GM21737 (cell line): ENCODE data around the gene SEC31B.

Experiments used
- ATAC-seq: cut with Tn5 transposase; IDR thresholded peaks from one replicate; pipeline ENCODE4 v1.9.1; 2021; ENCODE audit warnings: mild to moderate bottlenecking, moderate library complexity; ENCODE audit not compliant: unreplicated experiment

SEC31B gene, protein sequence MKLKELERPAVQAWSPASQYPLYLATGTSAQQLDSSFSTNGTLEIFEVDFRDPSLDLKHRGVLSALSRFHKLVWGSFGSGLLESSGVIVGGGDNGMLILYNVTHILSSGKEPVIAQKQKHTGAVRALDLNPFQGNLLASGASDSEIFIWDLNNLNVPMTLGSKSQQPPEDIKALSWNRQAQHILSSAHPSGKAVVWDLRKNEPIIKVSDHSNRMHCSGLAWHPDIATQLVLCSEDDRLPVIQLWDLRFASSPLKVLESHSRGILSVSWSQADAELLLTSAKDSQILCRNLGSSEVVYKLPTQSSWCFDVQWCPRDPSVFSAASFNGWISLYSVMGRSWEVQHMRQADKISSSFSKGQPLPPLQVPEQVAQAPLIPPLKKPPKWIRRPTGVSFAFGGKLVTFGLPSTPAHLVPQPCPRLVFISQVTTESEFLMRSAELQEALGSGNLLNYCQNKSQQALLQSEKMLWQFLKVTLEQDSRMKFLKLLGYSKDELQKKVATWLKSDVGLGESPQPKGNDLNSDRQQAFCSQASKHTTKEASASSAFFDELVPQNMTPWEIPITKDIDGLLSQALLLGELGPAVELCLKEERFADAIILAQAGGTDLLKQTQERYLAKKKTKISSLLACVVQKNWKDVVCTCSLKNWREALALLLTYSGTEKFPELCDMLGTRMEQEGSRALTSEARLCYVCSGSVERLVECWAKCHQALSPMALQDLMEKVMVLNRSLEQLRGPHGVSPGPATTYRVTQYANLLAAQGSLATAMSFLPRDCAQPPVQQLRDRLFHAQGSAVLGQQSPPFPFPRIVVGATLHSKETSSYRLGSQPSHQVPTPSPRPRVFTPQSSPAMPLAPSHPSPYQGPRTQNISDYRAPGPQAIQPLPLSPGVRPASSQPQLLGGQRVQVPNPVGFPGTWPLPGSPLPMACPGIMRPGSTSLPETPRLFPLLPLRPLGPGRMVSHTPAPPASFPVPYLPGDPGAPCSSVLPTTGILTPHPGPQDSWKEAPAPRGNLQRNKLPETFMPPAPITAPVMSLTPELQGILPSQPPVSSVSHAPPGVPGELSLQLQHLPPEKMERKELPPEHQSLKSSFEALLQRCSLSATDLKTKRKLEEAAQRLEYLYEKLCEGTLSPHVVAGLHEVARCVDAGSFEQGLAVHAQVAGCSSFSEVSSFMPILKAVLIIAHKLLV

DNA sequence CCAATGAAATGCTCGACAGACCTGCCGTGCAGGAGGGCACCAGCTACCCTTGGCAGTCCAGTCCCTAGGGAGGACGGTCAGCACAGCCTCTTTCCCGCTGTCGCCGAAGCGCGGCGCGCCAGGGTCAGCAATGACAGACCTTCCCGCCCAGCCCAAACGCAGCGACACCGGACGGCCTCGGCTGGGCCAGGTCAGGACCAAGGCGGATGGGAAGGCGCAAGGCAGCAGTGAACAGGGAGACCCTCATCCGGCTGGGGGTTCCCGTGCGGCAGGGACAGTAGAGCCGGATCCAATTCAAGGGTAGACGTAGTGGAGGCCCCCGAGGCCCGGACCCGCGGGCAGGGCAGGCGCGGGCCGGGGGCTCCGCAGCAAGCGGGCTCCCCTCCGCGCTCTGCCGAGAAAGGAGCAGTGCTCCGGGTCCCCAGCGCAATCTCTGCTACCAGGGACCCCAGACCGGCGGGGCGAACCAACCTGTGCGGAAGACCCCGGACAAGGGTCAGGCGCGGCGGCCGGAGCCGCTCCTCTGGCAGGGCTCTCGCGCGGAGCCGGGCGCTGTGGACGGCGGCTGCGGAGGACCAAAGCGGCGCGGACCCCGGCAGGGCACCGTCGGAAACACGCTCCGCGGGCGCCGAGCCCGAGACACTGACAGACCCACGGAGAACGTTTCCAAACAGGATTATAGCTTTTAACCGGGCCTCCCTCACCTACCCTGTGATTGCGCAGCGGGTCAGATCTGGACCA lies at the start of gene SEC31B:
TSS of gene SEC31B (minus strand) at position 551 of the 741 bp plus-strand sequence. CDS start 2,909 bp downstream, outside the sequence.
- no peak for ATAC-seq

DNA sequence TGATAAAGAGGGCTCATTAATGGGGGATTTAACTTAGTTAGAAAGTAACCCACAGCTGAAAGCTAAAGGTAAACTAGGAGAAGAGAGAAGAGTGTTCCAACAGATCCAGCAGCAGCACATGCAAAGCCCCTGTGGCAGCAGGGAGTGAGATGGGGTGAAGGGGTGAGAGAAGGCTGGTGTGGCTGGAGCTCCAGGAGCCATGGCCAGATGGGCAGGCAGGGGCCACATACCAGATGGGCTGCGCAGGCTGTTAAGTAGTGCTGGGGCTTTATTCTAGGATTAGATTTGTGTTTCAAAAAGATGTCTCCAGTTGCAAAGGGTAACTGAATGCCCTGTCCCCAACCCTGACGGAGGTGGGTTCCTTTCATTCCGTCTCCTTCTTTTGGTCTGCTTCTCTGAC lies 49.3 kb upstream of the SEC31B start:
- ATAC-seq, result no peak

DNA sequence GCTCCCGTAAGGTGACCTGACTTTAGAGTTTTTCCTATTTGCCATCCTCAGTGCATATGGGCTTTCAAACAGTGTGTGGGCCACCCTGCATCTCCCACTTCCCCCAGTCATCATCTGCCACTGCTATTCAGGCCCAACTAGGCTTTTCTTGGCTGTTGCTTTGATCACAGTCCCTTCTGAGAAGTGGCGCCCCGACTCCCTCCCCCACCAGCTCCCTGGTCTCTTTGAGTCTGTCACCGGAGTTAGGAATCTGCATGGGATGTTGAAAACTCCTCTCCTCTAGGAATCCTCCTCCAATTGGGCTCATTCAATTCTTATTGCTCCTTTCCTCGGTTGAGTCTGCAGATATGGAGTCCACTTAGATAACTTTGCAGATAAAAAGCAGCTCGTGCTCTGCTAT lies 48.2 kb upstream of the SEC31B start:
- no peak for ATAC-seq

DNA sequence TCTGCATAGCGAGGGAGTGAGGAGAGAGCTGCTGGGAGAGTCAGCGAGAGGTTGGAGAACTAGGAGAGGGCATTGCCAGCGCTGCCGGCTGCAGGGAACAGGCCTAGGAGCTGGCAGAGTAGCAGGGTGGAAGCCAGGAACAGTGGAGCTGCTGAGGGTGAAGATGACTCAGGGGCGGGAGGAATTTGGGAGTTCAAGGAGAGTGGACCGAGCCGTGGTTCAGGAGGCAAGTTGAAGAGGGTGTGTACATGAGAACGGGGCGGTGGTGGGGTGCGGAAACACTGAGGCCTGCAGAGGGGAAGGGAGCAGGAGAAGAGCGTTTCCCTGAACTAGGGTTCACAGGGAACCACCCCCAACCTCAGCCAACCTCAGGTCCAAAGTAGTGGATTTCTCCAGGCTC lies 47.6 kb upstream of the SEC31B start:
- ATAC-seq, result no peak

DNA sequence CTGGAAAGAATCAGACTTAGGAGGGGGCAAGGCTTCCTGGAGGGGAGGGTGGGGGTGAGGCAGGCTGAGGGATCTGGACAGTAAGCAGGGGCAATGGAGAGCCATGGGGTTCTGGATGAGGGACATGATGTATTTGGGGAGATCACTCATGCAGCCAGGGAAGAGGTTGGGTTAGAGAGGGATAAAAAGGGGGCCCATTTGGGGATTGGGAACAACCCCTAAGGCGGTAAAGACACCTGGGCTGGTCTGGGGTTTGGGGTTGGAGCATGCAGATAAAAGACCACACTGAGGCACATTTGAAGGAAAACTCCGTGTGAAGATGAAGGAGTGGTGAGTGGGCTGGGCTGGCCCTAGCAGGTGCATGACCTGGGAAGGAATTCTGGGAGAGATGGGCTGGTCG lies 46.9 kb upstream of the SEC31B start:
- no peak for ATAC-seq

DNA sequence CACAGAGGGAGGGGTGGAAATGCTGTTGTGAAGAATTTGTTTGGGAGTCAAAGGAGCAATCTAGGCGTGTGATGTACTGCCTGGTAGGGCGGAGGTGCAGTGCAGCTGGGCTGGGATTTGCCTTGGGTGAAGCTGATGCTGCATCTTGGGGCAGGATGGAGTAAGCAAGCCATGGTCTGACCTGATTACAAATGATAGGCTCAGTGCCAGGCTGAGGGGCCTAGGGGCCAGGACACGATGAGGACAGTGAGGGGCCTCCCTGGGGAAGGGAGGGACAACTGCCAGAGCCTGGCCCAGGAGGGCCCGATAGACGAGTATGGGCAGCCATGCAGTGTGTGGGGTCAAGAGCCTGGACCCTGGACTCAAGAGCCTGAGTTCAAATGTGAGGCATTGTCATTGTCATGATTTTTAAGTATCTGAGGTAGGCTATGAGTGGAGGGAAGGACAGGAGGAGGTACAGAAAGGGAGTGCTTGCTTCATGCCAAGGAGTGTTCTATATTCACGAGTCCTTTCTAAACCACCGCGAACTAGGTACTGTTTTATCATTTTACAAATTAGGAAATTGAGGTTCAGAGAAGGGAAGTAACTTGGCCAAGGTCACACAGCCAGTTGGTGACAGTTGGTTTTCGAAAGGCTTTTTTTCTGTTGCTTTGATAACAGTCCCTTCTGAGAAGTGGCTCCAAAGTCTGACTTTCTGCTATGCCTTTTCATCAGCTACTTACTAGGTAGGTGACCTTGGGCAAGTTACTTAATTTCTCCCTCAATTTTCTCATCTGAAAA lies 45.7 kb upstream of the SEC31B start:
- no peak for ATAC-seq

DNA sequence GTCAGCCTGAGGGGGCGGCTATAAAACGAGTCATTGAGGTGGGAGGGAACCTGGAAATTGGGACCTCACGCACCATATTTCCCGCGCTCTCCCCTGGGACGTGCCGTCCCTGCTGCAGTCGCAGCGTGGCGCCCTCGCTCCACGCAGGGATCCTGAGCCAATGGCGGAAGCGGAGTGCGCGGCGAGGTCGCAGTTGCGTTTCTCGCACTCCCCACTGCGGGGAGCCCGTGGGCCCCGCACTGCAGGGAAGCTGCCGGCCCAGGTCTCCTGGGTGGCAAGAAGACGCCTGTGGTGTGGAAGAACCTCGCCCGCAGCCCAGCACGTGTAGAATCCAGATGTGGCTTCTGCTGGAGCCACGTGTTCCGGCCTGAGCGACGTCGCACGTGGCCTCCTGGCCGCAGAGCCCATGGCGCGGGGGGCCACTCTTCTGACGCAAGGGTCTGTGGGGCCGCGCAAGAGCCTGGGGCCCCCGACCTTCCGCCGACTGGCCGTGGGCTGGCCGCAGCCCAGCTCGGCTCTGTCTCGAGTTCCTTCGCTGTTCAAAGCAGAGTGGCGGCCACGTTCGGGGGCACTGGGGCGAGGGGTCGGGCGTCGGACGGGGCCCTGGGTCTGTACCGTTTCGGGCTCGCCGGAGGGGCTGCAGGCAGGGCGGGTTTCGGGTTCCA lies 42.5 kb upstream of the SEC31B start:
- ATAC-seq, result peak; percentile 65

DNA sequence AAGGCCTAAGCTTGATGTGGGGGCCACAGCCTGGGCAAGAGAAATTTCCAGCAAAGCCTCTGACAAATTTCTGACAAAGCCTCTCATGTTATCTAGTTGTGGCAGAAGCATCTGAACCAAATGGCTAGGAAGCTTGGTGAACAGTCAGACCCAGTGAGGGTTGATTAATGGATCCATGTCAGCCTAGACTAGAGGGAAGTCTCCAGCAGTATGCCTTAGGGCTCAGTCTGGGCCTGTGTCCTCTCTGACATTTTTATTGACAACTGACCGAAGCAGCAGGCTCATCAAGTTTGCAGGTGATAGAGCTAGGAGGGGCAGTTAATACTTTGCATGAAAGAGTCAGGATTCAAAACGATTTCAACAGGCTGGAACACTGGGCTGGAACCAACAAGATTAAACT lies 41.3 kb upstream of the SEC31B start:
- ATAC-seq, result no peak

DNA sequence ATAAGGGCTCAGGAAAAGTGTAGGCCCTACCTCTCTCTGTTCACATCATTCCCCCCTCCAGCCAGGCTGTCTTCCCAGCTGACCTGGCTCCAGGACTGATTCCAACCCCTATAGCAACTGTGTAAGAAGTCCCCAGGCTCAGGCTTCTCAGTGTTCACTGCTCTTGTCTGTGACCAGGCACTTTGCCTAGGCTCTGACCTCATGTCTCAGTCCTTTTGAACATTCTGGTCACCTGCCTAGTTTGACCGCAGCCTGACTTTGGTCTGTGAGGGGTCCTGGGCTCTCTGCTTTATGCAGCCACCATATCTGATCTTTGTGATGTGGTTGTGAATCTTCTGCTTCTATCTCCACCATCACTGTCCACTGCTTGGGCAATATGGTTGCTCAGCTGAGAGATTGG lies 40.6 kb upstream of the SEC31B start:
- no peak for ATAC-seq

DNA sequence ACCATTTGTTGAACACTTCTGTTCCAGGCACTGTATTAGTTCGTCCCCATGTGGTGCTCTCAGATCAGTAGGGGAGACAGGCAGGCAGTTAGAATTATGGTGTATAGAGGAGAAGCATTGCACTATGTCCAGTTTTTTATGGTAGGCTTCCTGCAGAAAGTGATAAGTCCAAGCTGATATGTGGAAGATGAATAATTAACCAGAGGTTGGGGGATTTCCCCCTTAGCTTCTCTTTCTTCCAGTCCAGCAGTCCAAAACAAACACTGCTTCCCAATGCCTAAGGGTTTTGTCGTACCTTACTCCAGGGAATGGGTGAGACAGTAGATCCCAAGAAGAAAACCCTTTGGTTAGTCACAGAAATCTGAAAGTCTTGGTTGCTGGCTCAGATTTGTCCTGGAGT lies 35.2 kb upstream of the SEC31B start:
- ATAC-seq, result no peak

DNA sequence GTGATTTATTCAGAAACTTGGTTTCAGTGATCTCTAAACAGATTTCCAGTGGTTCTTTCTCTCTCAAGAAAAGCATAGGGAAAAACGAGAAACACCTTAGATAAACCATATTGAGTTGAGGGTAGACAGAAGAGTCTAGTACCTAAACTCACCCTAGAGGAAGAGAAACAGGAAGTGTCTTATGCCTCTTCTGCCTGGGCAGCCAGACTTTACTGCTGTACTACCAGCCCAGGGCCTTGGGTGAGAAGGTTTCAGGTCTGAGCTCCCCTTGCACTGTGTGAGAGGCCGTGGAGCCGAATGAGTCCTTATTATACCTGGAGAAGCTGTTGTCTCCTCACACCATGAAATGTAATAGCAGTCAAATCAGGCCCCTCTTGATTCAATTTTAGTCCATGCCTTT lies 34.3 kb upstream of the SEC31B start:
- ATAC-seq, result no peak

DNA sequence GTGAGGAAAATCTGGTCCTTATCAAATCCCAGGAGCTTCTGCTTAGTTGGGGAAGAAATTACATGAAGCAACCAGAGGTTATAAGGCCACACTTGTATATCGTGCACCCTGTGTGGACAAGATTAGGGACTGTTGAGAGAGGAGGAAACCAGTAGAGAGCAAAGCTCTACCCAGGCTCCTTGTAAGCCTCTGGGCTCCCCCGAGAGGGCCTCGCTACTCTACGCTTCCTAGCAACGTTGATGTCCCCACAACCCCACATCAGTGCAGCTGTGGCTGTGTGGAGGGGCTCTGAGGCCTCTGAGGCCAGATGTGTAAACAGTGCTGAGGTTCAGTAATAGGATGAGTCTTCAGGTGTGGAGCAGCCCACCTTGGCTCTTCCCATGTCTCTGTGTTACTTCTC lies 32.1 kb upstream of the SEC31B start:
- ATAC-seq, result no peak

DNA sequence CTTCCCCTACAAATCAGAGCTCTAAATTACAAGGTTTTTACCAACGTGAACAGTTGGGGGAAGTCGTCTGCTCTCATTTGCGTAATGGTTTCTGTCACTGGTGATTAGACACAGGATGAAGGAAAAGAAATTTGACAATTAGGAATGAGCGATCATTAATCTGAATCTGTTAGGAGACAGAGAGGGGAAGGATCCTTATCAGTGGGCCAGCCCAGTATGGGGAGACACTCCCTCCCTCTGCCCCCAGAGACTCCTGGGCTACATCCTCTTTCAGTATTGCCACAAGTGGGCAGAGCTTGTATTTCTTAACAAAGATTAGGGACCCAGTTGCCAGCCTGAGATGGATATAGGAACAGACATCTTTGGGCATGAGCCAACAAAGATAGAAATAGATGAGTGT lies 31.5 kb upstream of the SEC31B start:
- ATAC-seq, result no peak

DNA sequence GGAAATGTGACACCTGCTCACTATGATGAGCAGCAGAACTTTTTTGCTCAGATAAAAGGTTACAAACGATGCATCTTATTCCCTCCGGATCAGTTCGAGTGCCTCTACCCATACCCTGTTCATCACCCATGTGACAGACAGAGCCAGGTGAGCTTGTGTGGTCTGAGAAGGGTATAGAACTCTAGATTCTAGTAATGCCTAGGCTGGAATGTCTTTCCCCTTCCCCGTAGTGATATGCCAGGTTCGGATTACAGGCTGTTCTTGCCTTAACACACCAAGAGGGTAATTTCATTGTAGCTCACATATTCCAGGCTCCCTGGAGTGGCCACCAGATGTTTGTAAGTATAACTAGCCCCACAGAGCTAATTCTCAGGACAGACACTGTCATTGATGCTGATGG lies 25.3 kb upstream of the SEC31B start:
- ATAC-seq, result no peak

DNA sequence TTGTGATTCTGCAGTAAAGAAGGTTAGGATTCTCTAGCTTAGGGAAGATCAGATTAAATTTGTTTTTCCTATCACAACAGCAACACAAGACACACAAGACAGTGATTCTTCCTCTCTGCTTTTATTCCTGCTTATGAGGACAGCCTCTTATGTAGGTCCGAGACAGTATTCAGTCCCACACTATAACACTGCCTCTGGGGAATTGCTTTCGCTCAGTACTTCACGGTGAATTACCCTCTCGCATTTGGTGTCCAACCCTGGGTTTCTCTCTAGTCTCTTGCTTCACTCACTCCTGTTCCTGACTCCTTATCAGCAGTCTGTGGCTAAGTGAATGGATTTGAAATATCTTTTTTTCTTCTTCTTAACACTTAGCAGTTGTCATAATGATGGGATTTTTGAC lies 17.8 kb upstream of the SEC31B start:
- no peak for ATAC-seq

DNA sequence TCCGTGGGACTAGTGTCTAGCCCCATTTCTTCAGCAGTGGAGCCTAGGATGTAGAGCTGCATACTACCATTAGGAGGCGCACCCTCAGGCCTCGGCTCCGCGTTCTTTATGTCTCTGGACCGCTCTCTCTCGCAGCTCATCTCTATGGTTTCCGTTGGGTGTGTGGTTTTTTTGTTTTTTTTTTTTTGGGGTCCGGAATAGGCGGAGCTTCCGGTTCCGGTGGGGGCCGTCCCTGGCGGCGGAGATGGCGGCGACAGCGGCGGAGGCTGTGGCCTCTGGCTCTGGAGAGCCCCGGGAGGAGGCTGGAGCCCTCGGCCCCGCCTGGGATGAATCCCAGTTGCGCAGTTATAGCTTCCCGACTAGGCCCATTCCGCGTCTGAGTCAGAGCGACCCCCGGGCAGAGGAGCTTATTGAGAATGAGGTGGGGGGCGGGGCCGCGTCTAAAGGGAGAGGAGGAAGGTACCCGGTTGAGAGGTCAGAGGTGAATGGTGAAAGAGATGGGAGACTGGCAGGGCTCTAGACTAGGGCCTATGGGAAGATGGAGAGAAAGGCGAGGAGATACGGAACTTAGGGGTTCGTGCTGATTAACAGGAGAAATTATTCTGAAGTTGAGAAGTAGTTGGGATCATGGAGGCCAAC lies 16.2 kb upstream of the SEC31B start, which contains the start of gene HIF1AN:
TSS of gene HIF1AN (plus strand) at position 229 of the 639 bp plus-strand sequence. CDS start at position 245, 16 bp downstream.
- ATAC-seq, result peak; percentile 95

DNA sequence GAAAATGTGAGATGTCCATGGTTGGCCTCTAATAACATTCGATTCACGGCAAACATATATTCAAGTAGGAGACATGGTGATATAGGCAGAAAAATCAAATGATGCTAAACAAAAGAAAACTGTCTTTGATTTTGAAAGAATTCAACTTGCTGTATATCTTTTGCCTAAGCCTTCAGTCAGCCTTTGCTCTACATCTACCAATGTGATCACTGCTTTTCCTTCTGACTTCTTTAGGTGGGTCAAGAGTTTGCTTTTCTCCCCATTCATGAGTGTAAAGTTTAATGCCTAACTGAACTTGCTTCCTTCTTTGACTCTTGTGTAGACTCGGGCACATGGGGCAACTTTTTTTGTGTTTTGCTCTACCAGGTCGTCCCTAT lies 15.7 kb upstream of the SEC31B start:
- ATAC-seq, result no peak

DNA sequence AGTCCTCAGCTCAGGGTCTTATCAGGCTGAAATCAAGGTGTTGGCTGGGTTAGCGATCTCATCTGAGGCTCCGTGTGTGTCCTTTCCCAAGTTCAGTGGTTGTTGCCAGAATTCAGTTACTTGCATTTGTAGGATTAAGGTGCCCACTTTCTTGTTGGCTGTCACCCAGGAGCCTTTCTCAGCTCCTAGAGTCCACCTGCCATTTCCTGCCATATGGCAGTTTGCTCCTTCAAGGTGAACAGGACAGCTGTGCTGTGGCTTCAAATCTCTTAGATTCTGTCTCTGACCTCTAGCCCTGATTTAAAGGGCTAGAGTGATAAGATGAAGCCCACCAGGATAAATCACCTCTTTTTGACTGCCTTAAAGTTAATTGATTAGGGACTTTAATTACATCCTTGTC lies 15.1 kb upstream of the SEC31B start:
- ATAC-seq, result no peak

DNA sequence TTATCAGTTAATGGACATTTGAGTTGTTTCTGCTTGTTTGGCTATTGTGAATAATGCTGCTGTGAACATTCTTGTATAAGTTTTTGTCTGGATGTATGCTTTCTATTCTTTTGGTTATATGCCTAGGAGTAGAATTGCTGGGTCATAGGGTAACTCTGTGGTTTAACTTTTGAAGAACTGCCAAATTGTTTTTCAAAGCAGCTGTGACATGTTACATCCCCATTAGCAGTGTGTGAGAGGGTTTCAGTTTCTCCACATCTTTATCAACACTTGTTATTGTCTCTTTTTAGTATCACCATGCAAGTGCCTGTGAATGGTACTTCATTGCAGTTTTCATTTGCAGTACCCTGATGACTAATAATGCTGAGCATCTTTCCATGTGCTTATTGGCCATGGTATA lies 12.1 kb upstream of the SEC31B start:
- ATAC-seq, result no peak
